ENCODE measurements around the gene NOC4L.

The NOC4L gene

GRCh38 chr12:132152411-132152821 lies 8.2 kb downstream of the NOC4L start:
- no peak for TF ChIP-seq POLR2A (IDR thresholded peaks at IDR 0.05; ENCODE audit: low read depth, low read length)
- no peak for DNase-seq (ENCODE audit: insufficient read length, low spot score)
- no peak for FAIRE-seq

GRCh38 chr12:132152953-132153352 lies 8.7 kb downstream of the NOC4L start:
- FAIRE-seq (no peak), DNase-seq (ENCODE audit: insufficient read length, low spot score) (no peak)

GRCh38 chr12:132153501-132154340 lies 9.5 kb downstream of the NOC4L start:
- DNase-seq (ENCODE audit: insufficient read length, low spot score): peak; percentile 86
- FAIRE-seq: no peak
- TF ChIP-seq POLR2A (IDR thresholded peaks at IDR 0.05; ENCODE audit: low read depth, low read length): no peak

More at GRCh38 chr12:132152953-132153352, 8.7 kb downstream of the NOC4L start:
- no peak for TF ChIP-seq POLR2A (IDR thresholded peaks at IDR 0.05; ENCODE audit: low read depth, low read length)

GRCh38 chr12:132154341-132154761 lies 10.1 kb downstream of the NOC4L start:
- TF ChIP-seq POLR2A (IDR thresholded peaks at IDR 0.05; ENCODE audit: low read depth, low read length): no peak
- DNase-seq (ENCODE audit: insufficient read length, low spot score) (no peak), FAIRE-seq (no peak)

GRCh38 chr12:132154941-132155770 lies 10.9 kb downstream of the NOC4L start:
- no peak for FAIRE-seq
- DNase-seq (ENCODE audit: insufficient read length, low spot score): no peak
- TF ChIP-seq POLR2A (IDR thresholded peaks at IDR 0.05; ENCODE audit: low read depth, low read length): no peak

GRCh38 chr12:132155771-132156572 lies 11.7 kb downstream of the NOC4L start:
- FAIRE-seq: no peak
- no peak for DNase-seq (ENCODE audit: insufficient read length, low spot score)
- no peak for TF ChIP-seq POLR2A (IDR thresholded peaks at IDR 0.05; ENCODE audit: low read depth, low read length)

- DNase-seq (ENCODE audit: insufficient read length, low spot score) (no peak), FAIRE-seq (no peak)
- TF ChIP-seq POLR2A (IDR thresholded peaks at IDR 0.05; ENCODE audit: low read depth, low read length): no peak
Measured at GRCh38 chr12:132156573-132157325, 12.5 kb downstream of the NOC4L start.

GRCh38 chr12:132157733-132158409 lies 13.6 kb downstream of the NOC4L start:
- TF ChIP-seq POLR2A (IDR thresholded peaks at IDR 0.05; ENCODE audit: low read depth, low read length): no peak
- DNase-seq (ENCODE audit: insufficient read length, low spot score): no peak
- no peak for FAIRE-seq

GRCh38 chr12:132158677-132159554 lies 14.7 kb downstream of the NOC4L start:
- DNase-seq (ENCODE audit: insufficient read length, low spot score) (no peak), FAIRE-seq (no peak)
- TF ChIP-seq POLR2A (IDR thresholded peaks at IDR 0.05; ENCODE audit: low read depth, low read length): no peak

GRCh38 chr12:132159555-132160003 lies 15.3 kb downstream of the NOC4L start:
- TF ChIP-seq POLR2A (IDR thresholded peaks at IDR 0.05; ENCODE audit: low read depth, low read length): no peak
- no peak for FAIRE-seq
- no peak for DNase-seq (ENCODE audit: insufficient read length, low spot score)

GRCh38 chr12:132160016-132160415 lies 15.8 kb downstream of the NOC4L start:
- TF ChIP-seq POLR2A (IDR thresholded peaks at IDR 0.05; ENCODE audit: low read depth, low read length): no peak
- no peak for DNase-seq (ENCODE audit: insufficient read length, low spot score)
- no peak for FAIRE-seq

Measured in H54 (cell line).